Mesenchymal stem cell (in vitro differentiated cells and primary cell): ENCODE measurements around the gene EVX2.
A peak's percentile ranks its signal among the peaks of the same experiment; 100 is the strongest.

ENCODE experiments used
- DNase-seq: peaks from one replicate; pipeline ENCODE4 v3.0.0-alpha.2; 2013
- H2AFZ ChIP-seq: one replicate; pipeline ENCODE4 v1.6.1; 2013; ENCODE audit warnings: low read depth, mild to moderate bottlenecking, control low read depth, inconsistent platforms, low read length, moderate library complexity
- H2AK5ac ChIP-seq: 2 replicates; pipeline ENCODE4 v1.6.1; 2013; ENCODE audit warnings: low read length, moderate library complexity, mild to moderate bottlenecking, inconsistent platforms; ENCODE audit not compliant: severe bottlenecking
- H2BK120ac ChIP-seq: one replicate; pipeline ENCODE4 v1.6.1; 2013; ENCODE audit warnings: low read depth, mild to moderate bottlenecking, inconsistent platforms, low read length, moderate library complexity
- H2BK12ac ChIP-seq, 2 experiments: one replicate each; pipeline ENCODE4 v1.6.1; 2013; ENCODE audit warnings: inconsistent platforms in 2 of 2, low read length in 2 of 2, mild to moderate bottlenecking in 2 of 2, moderate library complexity in 2 of 2, control low read depth in 1 of 2
- H2BK15ac ChIP-seq: one replicate; pipeline ENCODE4 v1.6.1; 2013; ENCODE audit warnings: mild to moderate bottlenecking, low read depth, inconsistent platforms; ENCODE audit not compliant: poor library complexity, severe bottlenecking
- H2BK5ac ChIP-seq: 2 replicates; pipeline ENCODE4 v1.6.1; 2013; ENCODE audit warnings: low read depth, mild to moderate bottlenecking, low read length, control low read depth, inconsistent platforms; ENCODE audit not compliant: poor library complexity, severe bottlenecking
- H3K14ac ChIP-seq, 2 experiments: one replicate each; pipeline ENCODE4 v1.6.1; 2013; ENCODE audit warnings: inconsistent platforms in 2 of 2, low read length in 2 of 2, control low read depth in 1 of 2, mild to moderate bottlenecking in 1 of 2, moderate library complexity in 1 of 2
- H3K18ac ChIP-seq, 2 experiments: one replicate each; pipeline ENCODE4 v1.6.1; 2013; ENCODE audit warnings: inconsistent platforms in 2 of 2, low read length in 2 of 2, control low read depth in 1 of 2, low read depth in 1 of 2, mild to moderate bottlenecking in 1 of 2
- H3K23ac ChIP-seq, 2 experiments: one replicate each; pipeline ENCODE4 v1.6.1; 2013; ENCODE audit warnings: inconsistent platforms in 2 of 2, low read length in 2 of 2, mild to moderate bottlenecking in 2 of 2, moderate library complexity in 2 of 2, control low read depth in 1 of 2
- H3K27ac ChIP-seq: 2 replicates; pipeline ENCODE4 v1.5.1; 2013; ENCODE audit warnings: mild to moderate bottlenecking, moderate library complexity, low read length, control low read depth, inconsistent platforms; ENCODE audit not compliant: poor library complexity, severe bottlenecking
- H3K27me3 ChIP-seq, 2 experiments: 2 replicates each; pipeline versions ENCODE4 v1.6.1 to v1.7.0; 2013; ENCODE audit warnings: low read length in 2 of 2, mild to moderate bottlenecking in 2 of 2, moderate library complexity in 2 of 2, control low read depth in 1 of 2, inconsistent platforms in 1 of 2; ENCODE audit not compliant: control insufficient read depth in 1 of 2, insufficient read depth in 1 of 2
- H3K36me3 ChIP-seq, 2 experiments: 2 replicates each; pipeline versions ENCODE4 v1.6.1 to v1.7.0; 2013; ENCODE audit warnings: low read length in 2 of 2, control low read depth in 1 of 2, inconsistent platforms in 1 of 2, low read depth in 1 of 2, mild to moderate bottlenecking in 1 of 2; ENCODE audit not compliant: insufficient read depth in 2 of 2, control insufficient read depth in 1 of 2
- H3K4ac ChIP-seq, 2 experiments: one replicate each; pipeline ENCODE4 v1.6.1; 2013; ENCODE audit warnings: inconsistent platforms in 2 of 2, low read length in 2 of 2, mild to moderate bottlenecking in 2 of 2, moderate library complexity in 2 of 2, control low read depth in 1 of 2, low read depth in 1 of 2
- H3K4me1 ChIP-seq: 2 replicates; pipeline ENCODE4 v1.6.1; 2013; ENCODE audit warnings: low read depth, low read length, control low read depth; ENCODE audit not compliant: control insufficient read depth, insufficient read depth
- H3K4me2 ChIP-seq: 2 replicates; pipeline ENCODE4 v1.6.1; 2013; ENCODE audit warnings: low read length, mild to moderate bottlenecking, inconsistent platforms; ENCODE audit not compliant: poor library complexity, severe bottlenecking
- H3K4me3 ChIP-seq, 2 experiments: 2 replicates each; pipeline versions ENCODE4 v1.5.1 to v1.7.0; 2013; ENCODE audit warnings: low read length in 2 of 2, mild to moderate bottlenecking in 2 of 2, control low read depth in 1 of 2, low read depth in 1 of 2; ENCODE audit not compliant: insufficient read depth in 1 of 2
- H3K79me1 ChIP-seq: replicated peaks from 2 replicates; pipeline ENCODE4 v1.6.1; 2013; ENCODE audit warnings: mild to moderate bottlenecking, control low read depth, low read length, inconsistent platforms; ENCODE audit not compliant: poor library complexity, severe bottlenecking
- H3K9ac ChIP-seq: 2 replicates; pipeline ENCODE4 v1.7.0; 2013; ENCODE audit warnings: mild to moderate bottlenecking, low read length, moderate library complexity
- H3K9me3 ChIP-seq: 2 replicates; pipeline ENCODE4 v1.7.0; 2013; ENCODE audit warnings: mild to moderate bottlenecking, low read length; ENCODE audit not compliant: control insufficient read depth
- H4K8ac ChIP-seq: one replicate; pipeline ENCODE4 v1.6.1; 2013; ENCODE audit warnings: inconsistent platforms, mild to moderate bottlenecking, low read length, moderate library complexity
- H4K91ac ChIP-seq: one replicate; pipeline ENCODE4 v1.6.1; 2013; ENCODE audit warnings: mild to moderate bottlenecking, low read length, inconsistent platforms
- WGBS: methylation state at CpG from one replicate; pipeline ENCODE4 v1.1.7; 2013; ENCODE audit warnings: mixed read lengths; 5-methylcytosine and 5-hydroxymethylcytosine counted together

The EVX2 gene

GRCh38 chr2:176093145-176093897 lies 9.6 kb upstream of the EVX2 start:
- peaks cover 89 to 96% of the 10 kb centered on the region in 2 experiments for H3K27me3 ChIP-seq
- 5% methylated on average over 53 of the region's 53 CpGs for WGBS
- no peak overlapping the region for H3K14ac ChIP-seq
- H3K27ac ChIP-seq = no peak overlapping the region
- peak overlapping the region in 1 of 2 experiments; percentile 60 for H3K23ac ChIP-seq
- DNase-seq = no peak
- H4K8ac ChIP-seq = no peak overlapping the region
- H3K36me3 ChIP-seq = no peaks in the 10 kb centered on the region
- no peak overlapping the region for H2BK120ac ChIP-seq
- peak overlapping the region; percentile 5 to 68 for H3K4me3 ChIP-seq
- no peak overlapping the region for H3K4ac ChIP-seq
- no peak overlapping the region for H2BK15ac ChIP-seq
- H3K18ac ChIP-seq = no peak overlapping the region
- H3K4me2 ChIP-seq = peak overlapping the region; percentile 53
- no peak overlapping the region for H3K9ac ChIP-seq
- H2AFZ ChIP-seq = no peak overlapping the region
- H2AK5ac ChIP-seq = no peak overlapping the region
- H3K79me1 ChIP-seq = no peaks in the 10 kb centered on the region
- H2BK12ac ChIP-seq = no peak overlapping the region
- peaks cover 3% of the 10 kb centered on the region for H3K9me3 ChIP-seq
- no peak overlapping the region for H2BK5ac ChIP-seq
- no peak overlapping the region for H4K91ac ChIP-seq
- peaks cover 12% of the 10 kb centered on the region for H3K4me1 ChIP-seq

GRCh38 chr2:176092270-176093144 lies 8.7 kb upstream of the EVX2 start, which contains the start of gene HOXD13:
HOXD13 (plus strand) TSS chr2:176092721; CDS start chr2:176092891, 170 bp downstream.
- Histone ChIP-seq H3K4ac (no peak within 1 kb of the TSS), H3K4me1 (peaks cover 18% of the 10 kb centered on the region), H3K18ac (no peak within 1 kb of the TSS), H2BK5ac (no peak within 1 kb of the TSS), H3K23ac (peak within 1 kb of the TSS; percentile 26 to 60), H3K4me3 (peak within 1 kb of the TSS; percentile 25 to 68), H4K8ac (no peak within 1 kb of the TSS), H2AK5ac (no peak within 1 kb of the TSS), H4K91ac (no peak within 1 kb of the TSS), H2AFZ (no peak within 1 kb of the TSS), H2BK120ac (no peak within 1 kb of the TSS), H2BK15ac (no peak within 1 kb of the TSS), H3K27me3 (peaks cover 89 to 96% of the 10 kb centered on the region in 2 experiments), H3K27ac (no peak within 1 kb of the TSS), H3K9me3 (peaks cover 3% of the 10 kb centered on the region), H3K4me2 (peak within 1 kb of the TSS; percentile 67), H3K9ac (no peak within 1 kb of the TSS), H2BK12ac (no peak within 1 kb of the TSS), H3K36me3 (no peaks in the 10 kb centered on the region), H3K14ac (no peak within 1 kb of the TSS), H3K79me1 (no peaks in the 10 kb centered on the region)
- no peak for DNase-seq
- WGBS = 2% methylated on average over 56 of the region's 95 CpGs

- no peak overlapping the region for H3K4me2 ChIP-seq
- peak overlapping the region in 1 of 2 experiments; percentile 26 for H3K23ac ChIP-seq
- no peak overlapping the region for H3K4ac ChIP-seq
- WGBS = 8% methylated on average over 31 of the region's 31 CpGs
- H3K9me3 ChIP-seq = peaks cover 3% of the 10 kb centered on the region
- no peak overlapping the region for H2AFZ ChIP-seq
- DNase-seq = no peak
- H2BK12ac ChIP-seq = no peak overlapping the region
- H2BK120ac ChIP-seq = no peak overlapping the region
- H3K27me3 ChIP-seq = peaks cover 89 to 96% of the 10 kb centered on the region in 2 experiments
- H3K14ac ChIP-seq = no peak overlapping the region
- H2AK5ac ChIP-seq = no peak overlapping the region
- H2BK5ac ChIP-seq = no peak overlapping the region
- H3K36me3 ChIP-seq = no peaks in the 10 kb centered on the region
- H3K79me1 ChIP-seq = no peaks in the 10 kb centered on the region
- no peak overlapping the region for H3K9ac ChIP-seq
- H3K27ac ChIP-seq = no peak overlapping the region
- peaks cover 16% of the 10 kb centered on the region for H3K4me1 ChIP-seq
- H4K91ac ChIP-seq = no peak overlapping the region
- no peak overlapping the region for H3K18ac ChIP-seq
- no peak overlapping the region for H3K4me3 ChIP-seq
- H4K8ac ChIP-seq = no peak overlapping the region
- no peak overlapping the region for H2BK15ac ChIP-seq
Measured at GRCh38 chr2:176091329-176092258, 7.8 kb upstream of the EVX2 start.
